22Rv1 (cell line): ENCODE data around the gene CACNA1C.

Experiments used
- H3K27ac ChIP-seq: fragments of 450-650 bp; 2 replicates; pipeline ENCODE4 v1.5.1; 2017
- ZFX ChIP-seq: fragments of 450-650 bp; IDR thresholded peaks from 2 replicates; pipeline ENCODE4 v1.6.1; 2017; ENCODE audit warnings: antibody characterized with exemption, borderline replicate concordance
- TF ChIP-seq, protein P1 (sequence below): fragments of 450-650 bp; IDR thresholded peaks from 2 replicates; pipeline ENCODE4 v1.5.1; 2017; ENCODE audit warnings: mild to moderate bottlenecking

CACNA1C gene

GRCh38 chr12:2531371-2531770, 478.6 kb downstream of the CACNA1C start:
- TF ChIP-seq, protein P1, sequence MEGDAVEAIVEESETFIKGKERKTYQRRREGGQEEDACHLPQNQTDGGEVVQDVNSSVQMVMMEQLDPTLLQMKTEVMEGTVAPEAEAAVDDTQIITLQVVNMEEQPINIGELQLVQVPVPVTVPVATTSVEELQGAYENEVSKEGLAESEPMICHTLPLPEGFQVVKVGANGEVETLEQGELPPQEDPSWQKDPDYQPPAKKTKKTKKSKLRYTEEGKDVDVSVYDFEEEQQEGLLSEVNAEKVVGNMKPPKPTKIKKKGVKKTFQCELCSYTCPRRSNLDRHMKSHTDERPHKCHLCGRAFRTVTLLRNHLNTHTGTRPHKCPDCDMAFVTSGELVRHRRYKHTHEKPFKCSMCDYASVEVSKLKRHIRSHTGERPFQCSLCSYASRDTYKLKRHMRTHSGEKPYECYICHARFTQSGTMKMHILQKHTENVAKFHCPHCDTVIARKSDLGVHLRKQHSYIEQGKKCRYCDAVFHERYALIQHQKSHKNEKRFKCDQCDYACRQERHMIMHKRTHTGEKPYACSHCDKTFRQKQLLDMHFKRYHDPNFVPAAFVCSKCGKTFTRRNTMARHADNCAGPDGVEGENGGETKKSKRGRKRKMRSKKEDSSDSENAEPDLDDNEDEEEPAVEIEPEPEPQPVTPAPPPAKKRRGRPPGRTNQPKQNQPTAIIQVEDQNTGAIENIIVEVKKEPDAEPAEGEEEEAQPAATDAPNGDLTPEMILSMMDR: no peak
- TF ChIP-seq ZFX: no peak
- H3K27ac ChIP-seq: no peak overlapping the region

DNA sequence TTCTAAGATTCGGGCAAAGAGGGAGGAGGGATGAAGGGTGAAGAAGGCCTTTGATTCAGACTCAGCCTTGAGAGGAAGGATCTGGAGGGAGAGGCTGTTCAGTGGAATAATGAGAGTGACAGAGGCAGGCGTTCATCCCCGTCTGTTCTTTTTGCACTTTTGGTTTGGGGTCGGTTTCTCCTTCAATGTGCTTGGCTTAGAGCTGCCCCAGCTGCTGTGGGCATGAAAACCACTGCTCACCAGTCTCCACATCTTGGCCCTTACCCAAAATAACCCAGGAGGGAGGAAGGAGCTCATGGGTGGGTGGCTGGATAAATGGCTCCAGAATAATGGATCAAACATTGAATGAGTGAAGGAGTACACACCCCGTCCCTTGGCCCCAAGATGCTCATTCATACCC, 480.2 kb downstream of the CACNA1C start:
- H3K27ac ChIP-seq: no peak overlapping the region
- TF ChIP-seq ZFX: no peak
- TF ChIP-seq, protein P1: no peak

DNA sequence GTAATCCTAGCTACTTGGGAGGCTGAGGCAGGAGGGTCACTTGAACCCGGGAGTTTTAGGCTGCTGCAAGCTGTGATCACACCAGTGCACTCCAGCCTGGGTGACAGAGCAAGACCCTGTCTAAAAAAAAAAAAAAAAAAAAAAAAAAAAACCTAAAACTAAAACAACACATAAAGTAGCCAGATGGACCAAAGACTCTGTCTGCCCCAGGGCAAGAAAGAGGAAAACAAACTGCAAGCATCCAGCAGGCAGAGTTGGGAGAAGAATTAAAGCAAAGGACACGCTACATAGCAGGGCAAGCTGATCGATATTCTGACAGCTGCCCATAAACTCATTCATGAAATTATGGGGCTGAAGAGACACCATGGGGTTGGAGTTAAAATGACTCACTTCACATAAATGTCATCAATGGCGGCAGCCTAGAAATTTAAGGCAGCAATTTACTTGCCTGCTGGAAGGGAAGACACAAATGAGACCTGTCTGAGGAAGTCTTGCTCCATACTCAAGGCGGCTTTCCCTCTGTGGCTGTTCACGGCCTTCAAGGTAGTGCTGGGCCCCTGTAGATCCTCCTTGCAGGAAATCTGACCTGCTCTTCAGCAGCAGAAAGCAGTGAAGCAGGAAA, 482.9 kb downstream of the CACNA1C start:
- H3K27ac ChIP-seq: no peak overlapping the region
- TF ChIP-seq ZFX: no peak

GRCh38 chr12:2536724-2537123, 483.9 kb downstream of the CACNA1C start:
- no peak for TF ChIP-seq ZFX
- TF ChIP-seq, protein P1: no peak
- no peak overlapping the region for H3K27ac ChIP-seq

GRCh38 chr12:2537868-2538541, 485.2 kb downstream of the CACNA1C start:
- no peak overlapping the region for H3K27ac ChIP-seq
- TF ChIP-seq, protein P1: no peak
- TF ChIP-seq ZFX: no peak

DNA sequence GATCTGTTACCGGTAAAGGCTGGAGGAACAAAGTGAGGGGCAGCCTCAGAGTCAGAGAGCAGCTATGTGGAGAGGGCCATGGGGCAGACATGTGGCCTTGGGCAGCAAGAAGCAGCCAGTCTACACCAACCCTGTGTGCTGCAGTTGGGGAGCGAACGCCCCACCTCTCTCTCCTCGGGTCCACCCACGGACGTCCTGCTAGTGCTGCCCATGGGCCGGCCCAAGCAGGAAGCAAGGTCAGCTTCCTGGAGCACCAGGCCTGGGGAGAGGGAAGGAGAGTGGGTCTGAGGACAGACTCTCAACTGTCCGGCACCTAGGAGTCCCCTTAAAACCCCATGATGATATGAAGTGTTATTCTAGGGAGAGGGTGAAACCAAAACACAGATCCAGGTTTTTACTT, 487.2 kb downstream of the CACNA1C start:
- H3K27ac ChIP-seq: no peak overlapping the region
- no peak for TF ChIP-seq ZFX
- TF ChIP-seq, protein P1: no peak

DNA sequence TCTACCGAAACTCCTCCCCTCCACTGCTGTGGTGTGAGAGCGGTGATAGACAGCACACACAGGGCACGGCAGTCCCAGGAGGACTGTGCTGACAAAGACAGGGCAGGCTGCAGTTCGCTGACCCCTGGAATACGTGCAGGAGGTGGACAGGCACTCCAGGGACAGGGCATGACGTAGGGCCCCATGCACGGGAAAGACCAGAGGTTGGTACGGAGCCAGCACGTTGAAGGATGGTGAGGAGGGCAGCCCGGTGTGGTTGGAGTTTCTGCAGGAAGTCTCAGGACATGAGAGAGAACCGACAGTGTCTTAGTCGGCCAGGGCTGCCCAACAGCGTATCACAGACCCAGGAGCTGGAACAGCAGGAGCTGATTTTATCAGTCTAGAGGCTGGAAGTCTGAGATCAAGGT, 487.8 kb downstream of the CACNA1C start:
- TF ChIP-seq ZFX: no peak
- TF ChIP-seq, protein P1: no peak
- no peak overlapping the region for H3K27ac ChIP-seq
